MM.1S (cell line): Measurements from ENCODE around the gene FOXP1.

Experiments
- DNase-seq: peaks from one replicate; pipeline ENCODE4 v3.0.0-alpha.2; 2015
- H2AFZ ChIP-seq: fragments of 300-600 bp; sonication (generic); 2 replicates; pipeline ENCODE4 v1.6.0; 2016; ENCODE audit warnings: antibody characterized with exemption, low read length
- H3F3A ChIP-seq: fragments of 300-600 bp; sonication (generic); 2 replicates; pipeline ENCODE4 v1.6.1; 2016; ENCODE audit warnings: mild to moderate bottlenecking, antibody characterized with exemption, low read length, moderate library complexity, mixed read lengths; ENCODE audit not compliant: insufficient read depth
- H3K27ac ChIP-seq: fragments of 300-600 bp; sonication (generic); 2 replicates; pipeline ENCODE4 v1.5.1; 2016; ENCODE audit warnings: mild to moderate bottlenecking, low read length
- H3K27me3 ChIP-seq: fragments of 300-600 bp; sonication (generic); replicated peaks from 2 replicates; pipeline ENCODE4 v1.6.0; 2016; ENCODE audit warnings: low read length; ENCODE audit not compliant: insufficient read depth
- H3K36me3 ChIP-seq: fragments of 300-600 bp; sonication (generic); replicated peaks from 2 replicates; pipeline ENCODE4 v1.6.1; 2016; ENCODE audit warnings: mild to moderate bottlenecking, low read length, mixed read lengths; ENCODE audit not compliant: insufficient read depth
- H3K4me1 ChIP-seq: fragments of 300-600 bp; sonication (generic); 2 replicates; pipeline ENCODE4 v1.6.1; 2016; ENCODE audit warnings: low read length, mixed read lengths
- H3K4me2 ChIP-seq: fragments of 300-600 bp; sonication (generic); 2 replicates; pipeline ENCODE4 v1.6.0; 2016; ENCODE audit warnings: low read depth, low read length
- H3K4me3 ChIP-seq: fragments of 300-600 bp; sonication (generic); 2 replicates; pipeline ENCODE4 v1.5.1; 2016; ENCODE audit warnings: low read length, mixed read lengths
- H3K79me2 ChIP-seq: fragments of 300-600 bp; sonication (generic); 2 replicates; pipeline ENCODE4 v1.6.1; 2016; ENCODE audit warnings: mixed run types, low read length, mixed read lengths
- H3K9ac ChIP-seq: fragments of 300-600 bp; sonication (generic); 2 replicates; pipeline ENCODE4 v1.6.1; 2016; ENCODE audit warnings: low read length, mixed read lengths
- H3K9me2 ChIP-seq: fragments of 300-600 bp; sonication (generic); replicated peaks from 2 replicates; pipeline ENCODE4 v1.6.1; 2016; ENCODE audit warnings: mild to moderate bottlenecking, low read length, mixed read lengths; ENCODE audit not compliant: insufficient read depth
- H3K9me3 ChIP-seq: fragments of 300-600 bp; sonication (generic); replicated peaks from 2 replicates; pipeline ENCODE4 v1.6.1; 2016; ENCODE audit warnings: mild to moderate bottlenecking, low read length, mixed read lengths; ENCODE audit not compliant: insufficient read depth
- H4K20me1 ChIP-seq: fragments of 300-600 bp; sonication (generic); 2 replicates; pipeline ENCODE4 v1.6.1; 2016; ENCODE audit warnings: mild to moderate bottlenecking, low read length, moderate library complexity, mixed read lengths; ENCODE audit not compliant: insufficient read depth
- CTCF ChIP-seq: fragments of 300-600 bp; sonication (generic); IDR thresholded peaks from 2 replicates; pipeline ENCODE4 v1.5.1; 2016; ENCODE audit warnings: antibody characterized with exemption, low read length, mixed read lengths
- EZH2 ChIP-seq: fragments of 300-600 bp; sonication (generic); optimal IDR thresholded peaks from 2 replicates; pipeline ENCODE3; 2017; ENCODE audit warnings: low read depth, mild to moderate bottlenecking, antibody characterized with exemption, low read length, mixed read lengths
- EZH2phosphoT487 ChIP-seq: fragments of 300-600 bp; sonication (generic); IDR thresholded peaks from 2 replicates; pipeline ENCODE4 v1.6.1; 2018; ENCODE audit warnings: antibody characterized with exemption, low read length

Gene FOXP1

GRCh38 chr3:71369701-71370391 is 213.7 kb downstream of the FOXP1 start:
- TF ChIP-seq EZH2 (no peak), EZH2phosphoT487 (no peak), CTCF (no peak)
- no peaks in the 10 kb centered on the region for H3K79me2 ChIP-seq
- no peaks in the 10 kb centered on the region for H3K9me2 ChIP-seq
- H3K4me3 ChIP-seq: no peak overlapping the region
- DNase-seq: no peak
- no peaks in the 10 kb centered on the region for H3F3A ChIP-seq
- no peak overlapping the region for H3K4me2 ChIP-seq
- H3K9ac ChIP-seq: no peak overlapping the region
- no peak overlapping the region for H2AFZ ChIP-seq
- no peaks in the 10 kb centered on the region for H3K36me3 ChIP-seq
- no peak overlapping the region for H3K27ac ChIP-seq
- H3K9me3 ChIP-seq: no peaks in the 10 kb centered on the region
- H3K4me1 ChIP-seq: no peaks in the 10 kb centered on the region
- H3K27me3 ChIP-seq: no peaks in the 10 kb centered on the region
- H4K20me1 ChIP-seq: no peaks in the 10 kb centered on the region

GRCh38 chr3:71366988-71367604 is 216.4 kb downstream of the FOXP1 start:
- Histone ChIP-seq H4K20me1 (no peaks in the 10 kb centered on the region), H3K4me2 (no peak overlapping the region), H3K27me3 (no peaks in the 10 kb centered on the region), H3K36me3 (no peaks in the 10 kb centered on the region), H2AFZ (no peak overlapping the region), H3K4me1 (no peaks in the 10 kb centered on the region), H3K79me2 (no peaks in the 10 kb centered on the region), H3K9me3 (no peaks in the 10 kb centered on the region), H3K9ac (no peak overlapping the region), H3K27ac (no peak overlapping the region), H3K4me3 (no peak overlapping the region), H3F3A (no peaks in the 10 kb centered on the region), H3K9me2 (no peaks in the 10 kb centered on the region)
- TF ChIP-seq EZH2phosphoT487 (no peak), CTCF (no peak), EZH2 (no peak)
- no peak for DNase-seq

- Histone ChIP-seq H3K4me1 (no peaks in the 10 kb centered on the region; the same call in 1 of the 2 replicates), H3K9ac (no peak overlapping the region), H2AFZ (no peak overlapping the region), H3K9me3 (no peaks in the 10 kb centered on the region), H3F3A (no peaks in the 10 kb centered on the region), H3K79me2 (no peaks in the 10 kb centered on the region), H3K9me2 (no peaks in the 10 kb centered on the region), H3K27me3 (no peaks in the 10 kb centered on the region), H3K36me3 (no peaks in the 10 kb centered on the region), H4K20me1 (no peaks in the 10 kb centered on the region), H3K4me3 (no peak overlapping the region), H3K4me2 (no peak overlapping the region), H3K27ac (no peak overlapping the region)
- no peak for DNase-seq
- TF ChIP-seq EZH2 (no peak), CTCF (no peak), EZH2phosphoT487 (no peak)
These were observed 222.1 kb downstream of the FOXP1 start for GRCh38 chr3:71361334-71361890.
